Glutamatergic neuron (in vitro differentiated cells): ENCODE measurements around the gene PTAFR. TPM values are rescaled to one million over a fixed set of nuclear protein-coding genes. Genes with fewer than 3 reads are reported as not detected.
"Not testable (repeated sequence)": the region's sequence is repeated elsewhere in the genome, so short reads cannot be mapped to it uniquely, and the experiment has no call there.

Source experiments
- DNase-seq: peaks from one replicate; pipeline ENCODE4 v3.0.0; 2022
- H3K27ac Mint-ChIP-seq: one replicate; pipeline ENCODE4 v1.8.0; 2020; ENCODE audit warnings: mild to moderate bottlenecking, mixed read lengths, inconsistent platforms; ENCODE audit not compliant: unreplicated experiment
- H3K27me3 Mint-ChIP-seq: one replicate; pipeline ENCODE4 v1.8.0; 2020; ENCODE audit warnings: mild to moderate bottlenecking, moderate library complexity, mixed read lengths, inconsistent platforms; ENCODE audit not compliant: unreplicated experiment
- H3K36me3 Mint-ChIP-seq: one replicate; pipeline ENCODE4 v1.8.0; 2020; ENCODE audit warnings: mild to moderate bottlenecking, mixed read lengths, inconsistent platforms; ENCODE audit not compliant: unreplicated experiment
- H3K4me1 Mint-ChIP-seq: one replicate; pipeline ENCODE4 v1.8.0; 2020; ENCODE audit warnings: mild to moderate bottlenecking, low read depth, mixed read lengths, inconsistent platforms; ENCODE audit not compliant: unreplicated experiment
- H3K4me3 Mint-ChIP-seq: one replicate; pipeline ENCODE4 v1.8.0; 2020; ENCODE audit warnings: mild to moderate bottlenecking, mixed read lengths, inconsistent platforms; ENCODE audit not compliant: unreplicated experiment
- H3K9me3 Mint-ChIP-seq: one replicate; pipeline ENCODE4 v1.8.0; 2020; ENCODE audit warnings: mild to moderate bottlenecking, moderate library complexity, mixed read lengths, inconsistent platforms; ENCODE audit not compliant: unreplicated experiment
- CTCF ChIP-seq: fragments of 200-600 bp; sonication (generic); IDR thresholded peaks from one replicate; pipeline ENCODE4 v1.5.0; 2021; ENCODE audit not compliant: partially characterized antibody, unreplicated experiment
- total RNA-seq: library from RNA; stranded (reverse); fragmentation: NEBNext Ultra II Directional; extraction: Animal tissue kit (Norgen Biotek cat#: 25700); gene quantifications from one replicate; pipeline ENCODE4 v1.2.1, GENCODE V29; 2021; ENCODE audit not compliant: unreplicated experiment

PTAFR gene
- total RNA-seq, 1 donor from 2014 or later, result 0.54 TPM

GRCh38 chr1:28144203-28145135 is 32.0 kb downstream of the PTAFR start:
- Mint-ChIP-seq H3K27me3 (no peaks in the 10 kb centered on the region), H3K9me3 (peaks cover 2% of the 10 kb centered on the region), H3K4me1 (no peaks in the 10 kb centered on the region), H3K27ac (no peak overlapping the region), H3K4me3 (no peak overlapping the region), H3K36me3 (no peaks in the 10 kb centered on the region)
- no peak for DNase-seq
- TF ChIP-seq CTCF, result no peak

GRCh38 chr1:28143496-28144202 is 32.8 kb downstream of the PTAFR start:
- no peaks in the 10 kb centered on the region for H3K4me1 Mint-ChIP-seq
- no peak for TF ChIP-seq CTCF
- H3K27me3 Mint-ChIP-seq, result peaks cover 1% of the 10 kb centered on the region
- peaks cover 2% of the 10 kb centered on the region for H3K9me3 Mint-ChIP-seq
- H3K36me3 Mint-ChIP-seq, result no peaks in the 10 kb centered on the region
- no peak for DNase-seq
- no peak overlapping the region for H3K4me3 Mint-ChIP-seq
- no peak overlapping the region for H3K27ac Mint-ChIP-seq

- Mint-ChIP-seq H3K27me3 (peaks cover 1% of the 10 kb centered on the region), H3K4me1 (no peaks in the 10 kb centered on the region), H3K9me3 (peaks cover 2% of the 10 kb centered on the region), H3K4me3 (no peak overlapping the region), H3K27ac (no peak overlapping the region), H3K36me3 (no peaks in the 10 kb centered on the region)
- no peak for TF ChIP-seq CTCF
- no peak for DNase-seq
Observed at GRCh38 chr1:28141685-28142084, 34.8 kb downstream of the PTAFR start.

DNA sequence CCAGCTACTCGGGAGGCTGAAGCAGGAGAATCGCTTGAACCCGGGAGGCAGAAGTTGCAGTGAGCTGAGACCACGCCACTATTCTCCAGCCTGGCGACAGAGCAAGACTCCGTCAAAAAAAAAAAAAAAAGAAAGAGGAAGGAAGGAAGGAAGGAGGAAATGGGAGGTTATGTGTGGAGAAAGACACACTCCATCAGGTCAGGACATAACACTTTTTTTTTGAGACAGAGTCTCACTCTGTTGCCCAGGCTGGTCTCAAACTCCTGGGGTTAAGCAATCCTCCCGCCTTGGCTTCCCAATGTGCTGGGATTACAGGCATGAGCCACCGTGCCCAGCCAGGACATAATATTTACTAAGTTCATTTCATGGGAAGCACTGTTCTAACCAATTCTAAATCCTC is 36.6 kb downstream of the PTAFR start:
- not testable (repeated sequence) for H3K9me3 Mint-ChIP-seq, H3K4me1 Mint-ChIP-seq, H3K27me3 Mint-ChIP-seq, H3K27ac Mint-ChIP-seq, H3K4me3 Mint-ChIP-seq, DNase-seq, H3K36me3 Mint-ChIP-seq

DNA sequence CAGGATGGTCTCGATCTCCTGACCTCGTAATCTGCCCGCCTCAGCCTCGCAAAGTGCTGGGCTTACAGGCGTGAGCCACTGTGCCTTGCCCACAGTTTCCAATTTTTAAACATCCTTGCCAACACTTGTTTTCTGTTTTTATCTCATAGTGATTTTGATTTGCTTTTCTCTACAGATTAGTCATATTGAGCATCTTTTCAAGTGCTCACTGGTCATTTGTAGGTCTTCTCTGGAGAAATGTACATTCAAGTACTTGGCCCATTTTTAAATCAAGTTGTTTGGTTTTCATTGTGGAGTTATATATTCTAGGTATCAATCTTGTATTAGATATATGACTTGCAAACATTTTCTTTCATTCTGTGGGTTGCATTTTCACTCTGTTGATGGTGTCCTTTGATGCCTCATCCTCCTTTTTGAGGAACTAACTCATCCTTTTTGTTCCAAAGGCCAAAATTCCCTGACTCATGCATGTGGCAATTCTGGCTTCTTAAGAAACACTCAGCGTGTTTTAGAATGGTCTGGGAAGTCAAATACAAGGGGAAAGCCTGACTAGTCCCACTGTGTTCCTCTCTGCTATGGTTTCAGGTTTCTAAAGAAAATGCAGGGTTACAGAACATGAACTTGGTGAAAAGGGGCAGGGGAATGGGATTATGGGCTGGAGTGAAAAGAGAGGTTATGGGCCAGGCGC is 37.3 kb downstream of the PTAFR start:
- Mint-ChIP-seq H3K27me3 (peaks cover 1% of the 10 kb centered on the region), H3K4me1 (no peaks in the 10 kb centered on the region), H3K9me3 (peaks cover 2% of the 10 kb centered on the region), H3K27ac (no peak overlapping the region), H3K4me3 (no peak overlapping the region), H3K36me3 (no peaks in the 10 kb centered on the region)
- no peak for DNase-seq
- no peak for TF ChIP-seq CTCF
